Measurements from ENCODE around the gene SENP7.

Gene SENP7

DNA sequence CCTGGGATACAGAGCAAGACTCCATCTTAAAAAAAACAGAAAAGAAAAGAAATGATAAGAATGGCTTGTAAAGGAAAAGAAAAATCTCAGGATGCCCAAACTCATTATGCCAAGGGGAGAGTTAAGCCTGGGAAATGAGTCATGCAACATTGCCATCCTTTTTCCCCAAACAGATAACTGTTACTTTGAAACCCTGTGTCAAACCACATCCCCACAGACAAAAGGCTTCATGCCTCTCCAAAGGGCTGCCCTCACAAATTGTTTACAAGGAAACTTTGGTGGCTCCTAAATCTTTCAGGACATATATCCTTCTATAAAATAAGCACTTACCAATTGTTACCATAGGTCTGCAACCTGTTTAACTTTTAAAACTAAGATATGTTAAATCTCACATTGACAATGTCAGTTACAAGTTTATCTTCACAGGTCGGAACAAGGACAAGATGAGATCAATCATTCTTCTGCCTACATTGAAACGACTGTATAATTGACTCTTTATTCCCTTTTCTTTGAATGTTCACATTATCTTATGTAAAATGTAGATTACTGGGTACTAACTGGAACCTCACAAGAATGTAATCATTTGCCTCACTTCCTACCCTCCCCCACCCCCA is 18.6 kb upstream of the SENP7 start:
- Histone ChIP-seq H3K9me3 (ENCODE audit: insufficient read depth, low read length) (no peaks in the 10 kb centered on the region; the same call in 1 of the 2 replicates), H3K9ac (ENCODE audit: low read length) (no peak overlapping the region), H3K27ac (ENCODE audit: low read length) (no peak overlapping the region), H3K4me1 (ENCODE audit: low read length) (no peaks in the 10 kb centered on the region), H3K36me3 (replicated peaks; ENCODE audit: low read depth, low read length) (peaks cover 8% of the 10 kb centered on the region), H3K4me3 (ENCODE audit: low read length) (no peak overlapping the region), H3K27me3 (ENCODE audit: low read depth, low read length) (no peaks in the 10 kb centered on the region), H3K4me2 (ENCODE audit: low read length) (no peak overlapping the region), H3K79me2 (ENCODE audit: low read length) (no peaks in the 10 kb centered on the region), H4K20me1 (ENCODE audit: insufficient read depth, low read length) (no peaks in the 10 kb centered on the region), H2AFZ (ENCODE audit: low read depth, low read length) (no peak overlapping the region)
- no peak for TF ChIP-seq EZH2phosphoT487 (IDR thresholded peaks at IDR 0.05; ENCODE audit: low read depth)
- TF ChIP-seq, protein P1, sequence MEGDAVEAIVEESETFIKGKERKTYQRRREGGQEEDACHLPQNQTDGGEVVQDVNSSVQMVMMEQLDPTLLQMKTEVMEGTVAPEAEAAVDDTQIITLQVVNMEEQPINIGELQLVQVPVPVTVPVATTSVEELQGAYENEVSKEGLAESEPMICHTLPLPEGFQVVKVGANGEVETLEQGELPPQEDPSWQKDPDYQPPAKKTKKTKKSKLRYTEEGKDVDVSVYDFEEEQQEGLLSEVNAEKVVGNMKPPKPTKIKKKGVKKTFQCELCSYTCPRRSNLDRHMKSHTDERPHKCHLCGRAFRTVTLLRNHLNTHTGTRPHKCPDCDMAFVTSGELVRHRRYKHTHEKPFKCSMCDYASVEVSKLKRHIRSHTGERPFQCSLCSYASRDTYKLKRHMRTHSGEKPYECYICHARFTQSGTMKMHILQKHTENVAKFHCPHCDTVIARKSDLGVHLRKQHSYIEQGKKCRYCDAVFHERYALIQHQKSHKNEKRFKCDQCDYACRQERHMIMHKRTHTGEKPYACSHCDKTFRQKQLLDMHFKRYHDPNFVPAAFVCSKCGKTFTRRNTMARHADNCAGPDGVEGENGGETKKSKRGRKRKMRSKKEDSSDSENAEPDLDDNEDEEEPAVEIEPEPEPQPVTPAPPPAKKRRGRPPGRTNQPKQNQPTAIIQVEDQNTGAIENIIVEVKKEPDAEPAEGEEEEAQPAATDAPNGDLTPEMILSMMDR (IDR thresholded peaks at IDR 0.05; ENCODE audit: low read depth, low read length) = no peak

- Histone ChIP-seq H3K27me3 (ENCODE audit: low read depth, low read length) (no peaks in the 10 kb centered on the region), H3K9me3 (ENCODE audit: insufficient read depth, low read length) (no peaks in the 10 kb centered on the region; the same call in 1 of the 2 replicates), H3K4me2 (ENCODE audit: low read length) (no peak overlapping the region), H3K4me3 (ENCODE audit: low read length) (no peak overlapping the region), H3K4me1 (ENCODE audit: low read length) (no peaks in the 10 kb centered on the region), H3K9ac (ENCODE audit: low read length) (no peak overlapping the region), H3K36me3 (replicated peaks; ENCODE audit: low read depth, low read length) (peaks cover 8% of the 10 kb centered on the region), H3K79me2 (ENCODE audit: low read length) (no peaks in the 10 kb centered on the region), H3K27ac (ENCODE audit: low read length) (no peak overlapping the region), H2AFZ (ENCODE audit: low read depth, low read length) (no peak overlapping the region), H4K20me1 (ENCODE audit: insufficient read depth, low read length) (no peaks in the 10 kb centered on the region)
- no peak for TF ChIP-seq EZH2phosphoT487 (IDR thresholded peaks at IDR 0.05; ENCODE audit: low read depth)
- TF ChIP-seq, protein P1 (IDR thresholded peaks at IDR 0.05; ENCODE audit: low read depth, low read length) = no peak
These were observed 17.7 kb upstream of the SENP7 start for GRCh38 chr3:101530686-101531047.

GRCh38 chr3:101529816-101530685 is 17.0 kb upstream of the SENP7 start:
- H2AFZ ChIP-seq (ENCODE audit: low read depth, low read length) = no peak overlapping the region
- H3K36me3 ChIP-seq (replicated peaks; ENCODE audit: low read depth, low read length) = peaks cover 8% of the 10 kb centered on the region
- H3K4me2 ChIP-seq (ENCODE audit: low read length) = no peak overlapping the region
- H3K79me2 ChIP-seq (ENCODE audit: low read length) = no peaks in the 10 kb centered on the region
- no peaks in the 10 kb centered on the region; the same call in 1 of the 2 replicates for H3K9me3 ChIP-seq (ENCODE audit: insufficient read depth, low read length)
- no peak overlapping the region for H3K9ac ChIP-seq (ENCODE audit: low read length)
- no peaks in the 10 kb centered on the region for H4K20me1 ChIP-seq (ENCODE audit: insufficient read depth, low read length)
- H3K27me3 ChIP-seq (ENCODE audit: low read depth, low read length) = no peaks in the 10 kb centered on the region
- H3K4me3 ChIP-seq (ENCODE audit: low read length) = no peak overlapping the region
- peaks cover 4% of the 10 kb centered on the region for H3K4me1 ChIP-seq (ENCODE audit: low read length)
- no peak overlapping the region for H3K27ac ChIP-seq (ENCODE audit: low read length)
- TF ChIP-seq EZH2phosphoT487 (IDR thresholded peaks at IDR 0.05; ENCODE audit: low read depth) = no peak
- TF ChIP-seq, protein P1 (IDR thresholded peaks at IDR 0.05; ENCODE audit: low read depth, low read length) = no peak

DNA sequence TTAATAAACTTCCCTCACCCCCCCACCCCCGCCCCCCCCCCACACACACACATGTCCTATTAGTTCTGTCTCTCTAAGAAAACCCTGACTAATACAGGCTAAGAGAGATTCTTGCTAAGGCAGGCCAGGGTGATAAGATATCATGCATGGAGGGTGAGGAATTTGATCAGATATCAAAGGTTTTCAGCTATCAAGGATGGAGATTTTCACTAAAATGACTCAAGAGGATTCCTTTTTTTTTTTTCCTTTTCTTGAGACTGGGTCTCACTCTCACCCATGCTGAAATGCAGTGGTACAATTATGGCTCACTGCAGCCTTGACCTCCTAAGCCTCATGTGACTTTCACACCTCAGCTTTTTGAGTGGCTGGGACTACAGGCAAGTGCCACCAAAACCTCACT is 14.9 kb upstream of the SENP7 start:
- H3K79me2 ChIP-seq (ENCODE audit: low read length) = no peaks in the 10 kb centered on the region
- H3K9ac ChIP-seq (ENCODE audit: low read length) = no peak overlapping the region
- no peak overlapping the region for H3K4me3 ChIP-seq (ENCODE audit: low read length)
- no peak overlapping the region for H2AFZ ChIP-seq (ENCODE audit: low read depth, low read length)
- H4K20me1 ChIP-seq (ENCODE audit: insufficient read depth, low read length) = no peaks in the 10 kb centered on the region
- no peaks in the 10 kb centered on the region for H3K27me3 ChIP-seq (ENCODE audit: low read depth, low read length)
- H3K36me3 ChIP-seq (replicated peaks; ENCODE audit: low read depth, low read length) = peaks cover 8% of the 10 kb centered on the region
- no peak overlapping the region for H3K27ac ChIP-seq (ENCODE audit: low read length)
- peaks cover 5% of the 10 kb centered on the region for H3K4me1 ChIP-seq (ENCODE audit: low read length)
- no peak overlapping the region for H3K4me2 ChIP-seq (ENCODE audit: low read length)
- TF ChIP-seq, protein P1 (IDR thresholded peaks at IDR 0.05; ENCODE audit: low read depth, low read length) = no peak
- TF ChIP-seq EZH2phosphoT487 (IDR thresholded peaks at IDR 0.05; ENCODE audit: low read depth) = no peak
- no peaks in the 10 kb centered on the region; the same call in 1 of the 2 replicates for H3K9me3 ChIP-seq (ENCODE audit: insufficient read depth, low read length)
